SK-N-MC (cell line): ENCODE results near the gene SPZ1.
A peak's percentile ranks its signal among the peaks of the same experiment; 100 is the strongest.

Experiments used
- DNase-seq: peaks from one replicate; pipeline ENCODE4 v3.0.0-alpha.2; 2011; ENCODE audit warnings: low read depth, low spot score
- H3K27ac ChIP-seq: fragments of 200-600 bp; sonication (generic); 2 replicates; pipeline ENCODE4 v1.5.1; 2016; ENCODE audit warnings: mixed run types
- H3K36me3 ChIP-seq: fragments of 200-600 bp; sonication (generic); 2 replicates; pipeline ENCODE4 v1.6.1; 2017; ENCODE audit warnings: antibody characterized with exemption, low read length, mixed read lengths; ENCODE audit not compliant: insufficient read depth
- H3K4me3 ChIP-seq: fragments of 200-600 bp; sonication (generic); 2 replicates; pipeline ENCODE4 v1.5.1; 2016
- H3K9ac ChIP-seq: fragments of 200-600 bp; sonication (generic); 2 replicates; pipeline ENCODE4 v1.8.0; 2017; ENCODE audit warnings: mixed run types, mixed read lengths; ENCODE audit not compliant: insufficient read length
- H3K9me3 ChIP-seq: fragments of 200-600 bp; sonication (generic); 2 replicates; pipeline ENCODE4 v1.6.1; 2017; ENCODE audit warnings: low read depth, mild to moderate bottlenecking, antibody characterized with exemption, low read length, moderate library complexity, mixed read lengths
- EZH2 ChIP-seq: fragments of 200-600 bp; sonication (generic); IDR thresholded peaks from one replicate; pipeline ENCODE4 v1.6.1; 2017; ENCODE audit warnings: antibody characterized with exemption
- FOXP2 ChIP-seq: optimal IDR thresholded peaks from 2 replicates; pipeline ENCODE3; 2011; ENCODE audit warnings: mild to moderate bottlenecking, moderate library complexity; ENCODE audit not compliant: insufficient read depth; ENCODE audit errors: extremely low read length, control extremely low read depth
- POLR2AphosphoS5 ChIP-seq: IDR thresholded peaks from 2 replicates; pipeline ENCODE4 v1.6.1; 2012; ENCODE audit warnings: mild to moderate bottlenecking, low read depth, low read length, borderline replicate concordance

The SPZ1 gene

GRCh38 chr5:80309871-80310665 is 9.7 kb upstream of the SPZ1 start:
- TF ChIP-seq EZH2 (no peak), FOXP2 (no peak), POLR2AphosphoS5 (no peak)

GRCh38 chr5:80315244-80315643 is 4.6 kb upstream of the SPZ1 start:
- DNase-seq: no peak
- TF ChIP-seq POLR2AphosphoS5 (no peak), EZH2 (no peak), FOXP2 (no peak)

More at GRCh38 chr5:80309871-80310665, 9.7 kb upstream of the SPZ1 start:
- DNase-seq: no peak
- no peak overlapping the region for H3K4me3 ChIP-seq
- H3K9me3 ChIP-seq: no peaks in the 10 kb centered on the region
- H3K9ac ChIP-seq: no peak overlapping the region
- no peak overlapping the region for H3K27ac ChIP-seq
- H3K36me3 ChIP-seq: no peaks in the 10 kb centered on the region

DNA sequence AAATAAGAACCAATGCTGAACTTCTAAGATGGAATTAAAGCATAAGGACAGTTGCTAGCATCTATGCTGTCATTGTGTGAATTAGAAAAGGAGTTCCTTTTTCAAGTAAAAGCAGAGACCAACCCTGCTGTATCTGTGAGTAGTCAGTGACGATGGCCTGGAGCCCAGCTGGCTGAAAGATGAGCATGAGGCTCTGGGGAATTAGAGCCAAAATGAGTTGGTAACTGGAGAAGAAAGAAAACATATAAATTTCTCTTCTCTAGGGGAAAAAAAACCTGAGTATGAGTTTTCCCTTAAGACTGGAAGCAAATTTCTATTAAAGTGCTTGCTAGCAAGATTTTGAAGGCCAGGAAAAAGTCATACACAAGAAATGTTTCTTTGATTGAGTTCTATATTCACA is 1.6 kb upstream of the SPZ1 start:
- Histone ChIP-seq H3K9ac (no peak overlapping the region), H3K36me3 (no peaks in the 10 kb centered on the region), H3K27ac (no peak overlapping the region), H3K9me3 (no peaks in the 10 kb centered on the region), H3K4me3 (no peak overlapping the region)
- TF ChIP-seq POLR2AphosphoS5 (no peak), EZH2 (no peak), FOXP2 (no peak)
- DNase-seq: no peak

More at GRCh38 chr5:80315244-80315643, 4.6 kb upstream of the SPZ1 start:
- Histone ChIP-seq H3K36me3 (no peaks in the 10 kb centered on the region), H3K27ac (no peak overlapping the region), H3K4me3 (no peak overlapping the region), H3K9ac (no peak overlapping the region), H3K9me3 (no peaks in the 10 kb centered on the region)

DNA sequence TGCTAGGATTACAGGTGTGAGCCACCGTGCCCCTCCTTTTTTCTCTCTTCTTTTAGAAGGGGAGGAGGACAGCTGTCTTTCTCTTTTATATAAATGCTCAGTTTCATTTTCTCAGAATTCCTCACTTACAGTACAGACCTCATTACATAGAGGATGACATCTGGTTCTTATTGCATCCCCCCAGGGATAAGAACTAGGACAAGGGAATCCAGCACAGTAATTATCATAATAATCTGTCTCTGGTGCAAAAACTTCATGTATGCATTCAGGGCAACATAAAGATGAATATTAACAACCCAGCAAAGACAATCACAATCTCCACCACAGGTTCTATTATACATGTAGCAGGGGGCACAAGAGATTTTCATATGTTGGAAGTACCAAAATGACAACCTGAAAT is 5.1 kb downstream of the SPZ1 start:
- no peak overlapping the region for H3K9ac ChIP-seq

GRCh38 chr5:80326468-80326867 is 6.7 kb downstream of the SPZ1 start:
- Histone ChIP-seq H3K27ac (no peak overlapping the region), H3K36me3 (no peaks in the 10 kb centered on the region), H3K9me3 (no peaks in the 10 kb centered on the region), H3K9ac (no peak overlapping the region), H3K4me3 (no peak overlapping the region)
- TF ChIP-seq FOXP2 (no peak), POLR2AphosphoS5 (no peak), EZH2 (no peak)
- DNase-seq: no peak

More for the DNA sequence above, 5.1 kb downstream of the SPZ1 start:
- peak; percentile 30 for TF ChIP-seq FOXP2
- no peak for TF ChIP-seq POLR2AphosphoS5
- TF ChIP-seq EZH2: no peak
- Histone ChIP-seq H3K27ac (peak overlapping the region; percentile 22; the same call in 1 of the 2 replicates), H3K4me3 (0 out of 2 replicates have a peak overlapping the region, but pooled peaks have one; percentile 40), H3K36me3 (no peaks in the 10 kb centered on the region), H3K9me3 (no peaks in the 10 kb centered on the region)
- peak; percentile 71 for DNase-seq

DNA sequence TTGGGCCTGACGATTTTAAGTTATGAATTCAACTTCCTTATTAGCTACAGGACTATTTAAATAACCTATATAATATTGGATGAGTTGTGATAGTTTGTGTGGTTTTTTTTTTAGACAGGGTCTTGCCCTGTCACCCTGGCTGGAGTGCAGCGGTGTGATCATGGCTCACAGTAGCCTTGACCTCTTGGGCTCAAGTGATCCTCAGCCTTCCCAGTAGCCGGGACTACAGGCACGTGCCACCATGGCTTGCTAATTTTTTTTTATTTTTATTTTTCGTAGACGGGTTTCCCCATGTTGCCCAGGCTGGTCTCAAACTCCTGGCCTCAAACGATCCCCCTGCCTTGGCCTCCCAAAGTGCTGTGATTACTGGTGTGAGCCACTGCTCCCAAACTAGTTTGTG is 17.6 kb downstream of the SPZ1 start:
- Histone ChIP-seq H3K9me3 (no peaks in the 10 kb centered on the region), H3K9ac (no peak overlapping the region), H3K27ac (no peak overlapping the region), H3K36me3 (no peaks in the 10 kb centered on the region), H3K4me3 (no peak overlapping the region)
- DNase-seq: no peak
- TF ChIP-seq POLR2AphosphoS5: no peak
- TF ChIP-seq EZH2: no peak
- TF ChIP-seq FOXP2: no peak

DNA sequence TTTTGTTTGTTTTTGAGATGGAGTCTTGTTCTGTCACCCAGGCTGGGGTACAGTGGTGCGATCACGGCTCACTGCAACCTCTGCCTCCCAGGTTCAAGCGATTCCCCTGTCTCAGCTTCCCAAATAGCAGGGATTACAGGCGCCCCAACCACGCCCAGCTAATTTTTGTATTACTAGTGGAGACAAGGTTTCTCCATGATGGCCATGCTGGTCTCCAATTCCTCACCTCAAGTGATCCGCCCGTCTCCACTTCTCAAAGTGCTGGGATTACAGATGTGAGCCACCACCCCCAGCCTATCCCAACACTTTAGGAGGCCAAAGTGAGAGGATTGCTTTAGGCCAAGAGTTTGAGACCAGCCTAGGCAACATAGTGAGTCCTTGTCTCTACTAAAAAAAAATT is 19.3 kb downstream of the SPZ1 start:
- Histone ChIP-seq H3K4me3 (no peak overlapping the region), H3K36me3 (no peaks in the 10 kb centered on the region), H3K9ac (no peak overlapping the region), H3K9me3 (no peaks in the 10 kb centered on the region), H3K27ac (no peak overlapping the region)
- no peak for TF ChIP-seq FOXP2
- TF ChIP-seq POLR2AphosphoS5: no peak
- no peak for TF ChIP-seq EZH2
- no peak for DNase-seq

- no peak for TF ChIP-seq EZH2
- no peak for TF ChIP-seq FOXP2
- no peak for TF ChIP-seq POLR2AphosphoS5
- DNase-seq: no peak
- Histone ChIP-seq H3K9ac (no peak overlapping the region), H3K36me3 (no peaks in the 10 kb centered on the region), H3K9me3 (no peaks in the 10 kb centered on the region), H3K27ac (no peak overlapping the region), H3K4me3 (no peak overlapping the region)
Measured at GRCh38 chr5:80341016-80341775, 21.4 kb downstream of the SPZ1 start.

GRCh38 chr5:80343067-80343466 is 23.3 kb downstream of the SPZ1 start:
- no peaks in the 10 kb centered on the region for H3K36me3 ChIP-seq
- TF ChIP-seq POLR2AphosphoS5 (no peak), FOXP2 (no peak), EZH2 (no peak)
- H3K9me3 ChIP-seq: no peaks in the 10 kb centered on the region
- no peak overlapping the region for H3K4me3 ChIP-seq
- no peak for DNase-seq
- H3K27ac ChIP-seq: no peak overlapping the region
- no peak overlapping the region for H3K9ac ChIP-seq
